H1 (cell line): ENCODE results near the gene ITGB2. TPM values are rescaled to one million over a fixed set of nuclear protein-coding genes. Genes with fewer than 3 reads are reported as not detected.
A peak's percentile ranks its signal among the peaks of the same experiment; 100 is the strongest.

Experiments
- CTCF ChIA-PET: fragments of 300-600 bp; sonication (Branson Sonifier 250); formaldehyde crosslinking; loops from one replicate; lab custom pipeline; 2021; ENCODE audit not compliant: partially characterized antibody; lab: Charles Lee
- POLR2A ChIA-PET: fragments of 300-600 bp; sonication (Branson Sonifier 250); formaldehyde crosslinking; loops from one replicate; lab custom pipeline; 2021; ENCODE audit warnings: inconsistent platforms; ENCODE audit not compliant: partially characterized antibody; lab: Charles Lee
- DNase-seq, 2 experiments: peaks; one replicate each; pipeline versions ENCODE4 v3.0.0 to v3.0.0-alpha.2; 2010 to 2022; ENCODE audit warnings: low spot score in 2 of 2, low read depth in 1 of 2, mixed read lengths in 1 of 2
- FAIRE-seq: peaks from 2 replicates; lab custom pipeline; 2011; peaks lifted over from hg19 to GRCh38; lab: Jason Lieb, UNC
- H2AFZ ChIP-seq: 2 replicates; pipeline ENCODE4 v1.8.1; 2012; ENCODE audit warnings: low read length, inconsistent platforms
- H2AK5ac ChIP-seq: 2 replicates; pipeline ENCODE4 v1.6.1; 2013; ENCODE audit warnings: low read depth, low read length
- H2BK120ac ChIP-seq: replicated peaks from 2 replicates; pipeline ENCODE3; 2013; ENCODE audit warnings: low read depth, low read length, inconsistent platforms
- H2BK12ac ChIP-seq: 2 replicates; pipeline ENCODE4 v1.6.1; 2013; ENCODE audit warnings: low read depth, low read length
- H2BK15ac ChIP-seq: 2 replicates; pipeline ENCODE4 v1.6.1; 2013; ENCODE audit warnings: low read length
- H2BK20ac ChIP-seq: 2 replicates; pipeline ENCODE4 v1.6.1; 2013; ENCODE audit warnings: low read length
- H2BK5ac ChIP-seq: 2 replicates; pipeline ENCODE4 v1.6.1; 2013; ENCODE audit warnings: low read depth, low read length
- H3K14ac ChIP-seq: 2 replicates; pipeline ENCODE4 v1.6.1; 2013; ENCODE audit warnings: inconsistent platforms; ENCODE audit not compliant: insufficient read length
- H3K18ac ChIP-seq: 2 replicates; pipeline ENCODE4 v1.6.1; 2013; ENCODE audit warnings: low read length; ENCODE audit errors: extremely low read depth
- H3K23ac ChIP-seq: 2 replicates; pipeline ENCODE4 v1.6.1; 2013; ENCODE audit warnings: inconsistent platforms; ENCODE audit not compliant: insufficient read length
- H3K23me2 ChIP-seq: 2 replicates; pipeline ENCODE4 v1.6.1; 2013; ENCODE audit warnings: low read depth, low read length
- H3K27ac ChIP-seq: 2 replicates; pipeline ENCODE4 v1.6.1; 2011; ENCODE audit warnings: low read depth, low read length, inconsistent platforms
- H3K27me3 ChIP-seq, 4 experiments: replicated peaks in 1 of 4; 1 replicate in 1 of 4; 2 replicates in 3 of 4; pipeline versions ENCODE4 v1.6.1 to v1.8.1; 2011 to 2013; ENCODE audit warnings: low read length in 3 of 4, mild to moderate bottlenecking in 3 of 4, inconsistent platforms in 2 of 4, mixed read lengths in 2 of 4, moderate library complexity in 1 of 4; ENCODE audit not compliant: control insufficient read depth in 3 of 4, insufficient read depth in 3 of 4; ENCODE audit errors: extremely low read depth in 1 of 4
- H3K36me3 ChIP-seq, 4 experiments: 2 replicates each; pipeline versions ENCODE4 v1.6.1 to v1.8.1; 2011 to 2013; ENCODE audit warnings: mild to moderate bottlenecking in 4 of 4, low read length in 3 of 4, moderate library complexity in 2 of 4, control low read depth in 1 of 4, inconsistent platforms in 1 of 4; ENCODE audit not compliant: insufficient read depth in 4 of 4, control insufficient read depth in 2 of 4
- H3K4ac ChIP-seq: replicated peaks from 2 replicates; pipeline ENCODE3; 2013; ENCODE audit warnings: low read length, low read depth, mixed read lengths, inconsistent platforms; ENCODE audit not compliant: insufficient read length
- H3K4me1 ChIP-seq, 4 experiments: replicated peaks in 1 of 4; 1 replicate in 1 of 4; 2 replicates in 3 of 4; pipeline versions ENCODE4 v1.6.1 to v1.8.1; 2011 to 2013; ENCODE audit warnings: low read length in 3 of 4, inconsistent platforms in 2 of 4, mixed read lengths in 1 of 4; ENCODE audit not compliant: insufficient read depth in 4 of 4, control insufficient read depth in 3 of 4
- H3K4me2 ChIP-seq, 2 experiments: 2 replicates each; pipeline versions ENCODE4 v1.6.1 to v1.8.1; 2011 to 2013; ENCODE audit warnings: low read depth in 2 of 2, low read length in 2 of 2, control low read depth in 1 of 2, inconsistent platforms in 1 of 2, mild to moderate bottlenecking in 1 of 2; ENCODE audit not compliant: insufficient read depth in 1 of 2
- H3K4me3 ChIP-seq, 4 experiments: fragments of 200-600, 300-600 bp in 1 of 4; sonication (generic), shearing (Covaris generic), sonication (Bioruptor Twin) in 1 of 4; 2 replicates each; pipeline versions ENCODE4 v1.5.1 to v1.8.1; 2011 to 2016; ENCODE audit warnings: low read length in 4 of 4, low read depth in 3 of 4, control low read depth in 2 of 4, inconsistent platforms in 2 of 4, mild to moderate bottlenecking in 2 of 4, mixed read lengths in 1 of 4, moderate library complexity in 1 of 4; ENCODE audit not compliant: insufficient read depth in 2 of 4; ENCODE audit errors: extremely low read depth in 1 of 4
- H3K56ac ChIP-seq: replicated peaks from 2 replicates; pipeline ENCODE3; 2013; ENCODE audit warnings: low read depth, mild to moderate bottlenecking, mixed read lengths, low read length, inconsistent platforms; ENCODE audit not compliant: insufficient read length
- H3K79me1 ChIP-seq: 2 replicates; pipeline ENCODE4 v1.6.1; 2013; ENCODE audit warnings: low read depth, low read length, control low read depth
- H3K79me2 ChIP-seq, 2 experiments: 2 replicates each; pipeline versions ENCODE4 v1.6.1 to v1.8.1; 2012 to 2013; ENCODE audit warnings: low read length in 2 of 2, mild to moderate bottlenecking in 2 of 2, inconsistent platforms in 1 of 2; ENCODE audit not compliant: insufficient read depth in 2 of 2, control insufficient read depth in 1 of 2
- H3K9ac ChIP-seq, 4 experiments: replicated peaks in 1 of 4; 1 replicate in 1 of 4; 2 replicates in 3 of 4; pipeline versions ENCODE4 v1.6.1 to v1.8.1; 2011 to 2013; ENCODE audit warnings: low read depth in 3 of 4, low read length in 3 of 4, control low read depth in 2 of 4, mild to moderate bottlenecking in 2 of 4, moderate library complexity in 2 of 4, inconsistent platforms in 1 of 4; ENCODE audit errors: extremely low read depth in 1 of 4
- H3K9me3 ChIP-seq, 2 experiments: 2 replicates each; pipeline versions ENCODE4 v1.6.1 to v1.8.1; 2012 to 2013; ENCODE audit warnings: mild to moderate bottlenecking in 2 of 2, moderate library complexity in 2 of 2, control low read depth in 1 of 2, inconsistent platforms in 1 of 2, low read depth in 1 of 2, low read length in 1 of 2, mixed read lengths in 1 of 2; ENCODE audit not compliant: insufficient read depth in 2 of 2
- H4K20me1 ChIP-seq, 2 experiments: replicated peaks in 1 of 2; 2 replicates each; pipeline versions ENCODE3 to v1.8.1; 2011 to 2013; ENCODE audit warnings: inconsistent platforms in 2 of 2, low read length in 2 of 2, mild to moderate bottlenecking in 1 of 2; ENCODE audit not compliant: insufficient read depth in 2 of 2, control insufficient read depth in 1 of 2
- H4K5ac ChIP-seq: 2 replicates; pipeline ENCODE4 v1.6.1; 2013; ENCODE audit warnings: low read length, low read depth, mixed read lengths, inconsistent platforms; ENCODE audit not compliant: insufficient read length
- H4K8ac ChIP-seq: 2 replicates; pipeline ENCODE4 v1.8.0; 2013; ENCODE audit warnings: mild to moderate bottlenecking, moderate library complexity, low read length, inconsistent platforms; ENCODE audit not compliant: insufficient read depth; ENCODE audit errors: extremely low read depth
- H4K91ac ChIP-seq: replicated peaks from 2 replicates; pipeline ENCODE3; 2013; ENCODE audit warnings: low read length, mixed read lengths, inconsistent platforms; ENCODE audit not compliant: insufficient read length
- CHD1 ChIP-seq: IDR thresholded peaks from 2 replicates; pipeline ENCODE4 v1.6.1; 2012; ENCODE audit warnings: low read depth, low read length, improper control_type of control experiment
- CHD2 ChIP-seq: IDR thresholded peaks from 2 replicates; pipeline ENCODE4 v1.6.1; 2012; ENCODE audit warnings: low read length, improper control_type of control experiment
- CTBP2 ChIP-seq: IDR thresholded peaks from 2 replicates; pipeline ENCODE4 v1.7.0; 2011; ENCODE audit warnings: borderline replicate concordance, mild to moderate bottlenecking, moderate library complexity, mixed read lengths, low read length; ENCODE audit not compliant: insufficient read depth, insufficient read length
- GABPA ChIP-seq: IDR thresholded peaks from 2 replicates; pipeline ENCODE4 v1.6.1; 2011; ENCODE audit warnings: mild to moderate bottlenecking, low read length, moderate library complexity, borderline replicate concordance; ENCODE audit not compliant: insufficient read depth
- HDAC2 ChIP-seq, 2 experiments: fragments of 300-600 bp in 1 of 2; sonication (generic) in 1 of 2; IDR thresholded peaks; 2 replicates each; pipeline ENCODE4 v1.6.1; 2011 to 2012; ENCODE audit warnings: low read depth in 2 of 2, low read length in 2 of 2, mild to moderate bottlenecking in 2 of 2, moderate library complexity in 2 of 2, borderline replicate concordance in 1 of 2, inconsistent platforms in 1 of 2
- KDM4A ChIP-seq: IDR thresholded peaks from one replicate; pipeline ENCODE4 v1.7.1; 2012; ENCODE audit warnings: low read depth, mild to moderate bottlenecking, moderate library complexity, low read length, inconsistent platforms; ENCODE audit not compliant: severe bottlenecking
- RAD21 ChIP-seq, 2 experiments: IDR thresholded peaks in 1 of 2; conservative IDR thresholded peaks in 1 of 2; 2 replicates each; pipeline ENCODE4 v1.6.1; 2011; ENCODE audit warnings: low read depth in 2 of 2, low read length in 2 of 2, improper control_type of control experiment in 1 of 2, inconsistent platforms in 1 of 2, mild to moderate bottlenecking in 1 of 2, moderate library complexity in 1 of 2
- RXRA ChIP-seq: IDR thresholded peaks from 2 replicates; pipeline ENCODE4 v1.6.1; 2011; ENCODE audit warnings: low read depth, mild to moderate bottlenecking, low read length, moderate library complexity; ENCODE audit not compliant: insufficient read depth
- SIN3A ChIP-seq, 2 experiments: IDR thresholded peaks in 1 of 2; conservative IDR thresholded peaks in 1 of 2; 2 replicates each; pipeline ENCODE4 v1.6.1; 2011 to 2012; ENCODE audit warnings: low read length in 2 of 2, improper control_type of control experiment in 1 of 2, low read depth in 1 of 2, mild to moderate bottlenecking in 1 of 2
- TCF12 ChIP-seq: IDR thresholded peaks from 2 replicates; pipeline ENCODE4 v1.6.1; 2011; ENCODE audit warnings: low read depth, mild to moderate bottlenecking, low read length
- YY1 ChIP-seq: IDR thresholded peaks from 2 replicates; pipeline ENCODE4 v1.6.1; 2011; ENCODE audit warnings: low read depth, mild to moderate bottlenecking, low read length
- WGBS, 2 experiments: shearing (Covaris generic) in 1 of 2; methylation state at CpG; one replicate each; pipeline versions ENCODE4 v1.1.6 to v1.1.7; 2013 to 2015; ENCODE audit warnings: low lambda C conversion rate in 2 of 2, mixed read lengths in 2 of 2, inconsistent platforms in 1 of 2, low coverage in 1 of 2, missing lambda C conversion rate in 1 of 2; ENCODE audit not compliant: insufficient replicate concordance in 2 of 2, insufficient coverage in 1 of 2, insufficient read length in 1 of 2; ENCODE audit errors: extremely low coverage in 1 of 2, missing lambda C conversion rate in 1 of 2; 5-methylcytosine and 5-hydroxymethylcytosine counted together
- polyA plus RNA-seq, 7 experiments: library from polyadenylated mRNA; depleted of rRNA in 3 of 7; stranded (reverse) in 5 of 7; unstranded in 2 of 7; fragments of >200 nt in 5 of 7; fragments of 200-250 nt in 2 of 7; gene quantifications; 1 replicate in 5 of 7; 2 replicates in 1 of 7; 4 replicates in 1 of 7; pipeline versions ENCODE4 v1.2.1 to v1.2.3, GENCODE V29; 2011 to 2013; ENCODE audit warnings: missing spikeins in 2 of 7, mixed read lengths in 2 of 7
- total RNA-seq: library from RNA; stranded (reverse); fragmentation: NEBNext Ultra II Directional; extraction: Animal tissue kit (Norgen Biotek cat#: 25700); gene quantifications from 2 replicates; pipeline ENCODE4 v1.2.1, GENCODE V29; 2021

Gene ITGB2
- total and polyA plus RNA-seq, 2 of the 8 experiments (the other 6 are each of a cell fraction or from before 2014, with no cell fraction given), result 0.24 to 0.63 TPM

DNA sequence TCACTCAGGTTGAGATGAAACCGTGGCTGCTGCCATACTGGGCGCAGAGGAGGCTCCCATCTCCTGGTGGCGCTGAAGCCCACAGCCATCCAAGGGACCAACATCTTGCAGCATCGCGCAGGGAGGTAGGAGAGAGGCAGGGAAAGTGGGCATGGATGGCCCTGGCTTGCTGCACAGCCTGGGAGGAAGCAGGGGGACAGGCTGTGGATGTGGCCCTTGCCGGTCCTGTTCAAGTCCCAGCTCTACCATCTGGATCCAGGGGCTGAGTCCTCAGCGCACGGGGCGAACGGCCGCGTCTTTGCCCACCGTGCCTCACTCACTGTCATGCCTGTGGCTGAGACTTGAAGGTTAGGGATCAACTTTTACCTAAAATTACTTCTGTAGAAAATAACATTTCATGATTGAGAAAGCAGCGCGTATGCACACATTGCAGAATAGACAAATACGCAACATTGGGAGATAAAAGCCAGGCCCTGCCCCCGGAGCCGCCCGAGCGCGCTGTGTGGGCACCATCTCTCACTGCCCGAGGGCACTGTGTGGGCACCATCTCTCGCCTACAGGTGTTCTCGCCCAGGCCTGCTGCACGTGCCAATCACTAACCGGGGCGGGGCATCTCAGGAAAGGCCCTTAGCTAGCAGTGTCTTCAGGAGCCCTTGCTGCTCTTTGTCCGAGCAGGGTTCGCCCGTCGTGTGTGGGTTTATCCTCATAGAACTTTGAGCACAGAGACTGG is 30.7 kb upstream of the ITGB2 start:
- no peak overlapping the region for H2BK15ac ChIP-seq
- H2AK5ac ChIP-seq, result no peak overlapping the region
- no peak overlapping the region for H3K9ac ChIP-seq
- no peak overlapping the region for H2BK120ac ChIP-seq
- H3K79me2 ChIP-seq, result peaks cover 5 to 73% of the 10 kb centered on the region in 2 experiments; a peak in 3 of 4 replicates
- POLR2A ChIA-PET, result interaction anchor here (1.1 kb wide), 1 partner anchor 40 kb away, joined by 3 read pairs; no protein-coding TSS in a partner anchor
- no peak overlapping the region for H3K4me2 ChIP-seq
- H2BK5ac ChIP-seq, result 0 out of 2 replicates have a peak overlapping the region, but pooled peaks have one; percentile 18
- no peak overlapping the region for H2AFZ ChIP-seq
- no peaks in the 10 kb centered on the region for H3K27me3 ChIP-seq
- H3K36me3 ChIP-seq, result peaks cover 3 to 10% (median 8%) of the 10 kb centered on the region in 4 experiments; a peak in 5 of 8 replicates
- no peak overlapping the region for H3K14ac ChIP-seq
- H4K8ac ChIP-seq, result 0 out of 2 replicates have a peak overlapping the region, but pooled peaks have one; percentile 79
- H3K9me3 ChIP-seq, result no peaks in the 10 kb centered on the region
- H3K27ac ChIP-seq, result no peak overlapping the region
- no peak for DNase-seq
- H3K23ac ChIP-seq, result no peak overlapping the region
- H4K5ac ChIP-seq, result no peak overlapping the region
- H2BK20ac ChIP-seq, result no peak overlapping the region
- no peak overlapping the region for H4K91ac ChIP-seq
- FAIRE-seq, result no peak
- H3K23me2 ChIP-seq, result no peaks in the 10 kb centered on the region
- H2BK12ac ChIP-seq, result no peak overlapping the region
- H3K18ac ChIP-seq, result no peak overlapping the region
- WGBS, 2 experiments, result 97% methylated on average over 31 of the region's 31 CpGs; no CpG with 5 or more reads in 1 of the 2 experiments
- H3K4me1 ChIP-seq, result no peaks in the 10 kb centered on the region; a peak in 1 of 7 replicates
- H3K4ac ChIP-seq, result peak overlapping the region; percentile 78
- H4K20me1 ChIP-seq, result peaks cover 34 to 61% of the 10 kb centered on the region in 2 experiments
- no peak overlapping the region for H3K56ac ChIP-seq
- CTCF ChIA-PET, result interaction anchor here (0.5 to 5.7 kb wide), 10 partner anchors 14 to 186 kb away, joined by 3 to 29 read pairs (median 4); no protein-coding TSS in a partner anchor
- peaks cover 26% of the 10 kb centered on the region for H3K79me1 ChIP-seq
- H3K4me3 ChIP-seq, result no peak overlapping the region
- TF ChIP-seq YY1 (no peak), RXRA (no peak), CTBP2 (no peak), RAD21 (IDR thresholded peaks at IDR 0.05 in 1 of 2, conservative IDR thresholded peaks at IDR 0.05 in 1 of 2; ENCODE audit: low read depth in 2 of 2, low read length in 2 of 2) (no peak), TCF12 (no peak), CHD2 (no peak), SIN3A (conservative IDR thresholded peaks at IDR 0.05 in 1 of 2, IDR thresholded peaks at IDR 0.05 in 1 of 2; ENCODE audit: low read depth in 1 of 2, low read length in 2 of 2) (no peak), CHD1 (no peak), KDM4A (no peak), GABPA (no peak), HDAC2 (IDR thresholded peaks at IDR 0.05; ENCODE audit: borderline replicate concordance in 1 of 2, low read depth in 2 of 2, low read length in 2 of 2) (no peak)
